ENCODE results near the gene ITPR1.
"Not testable (repeated sequence)": the region's sequence is repeated elsewhere in the genome, so short reads cannot be mapped to it uniquely, and the experiment has no call there.

Gene ITPR1

GRCh38 chr3:4570840-4571621 lies 77.9 kb downstream of the ITPR1 start:
- no peak for DNase-seq (ENCODE audit: low read depth in 2 of 2)

GRCh38 chr3:4571690-4572334 lies 78.7 kb downstream of the ITPR1 start:
- no peak for DNase-seq (ENCODE audit: low read depth in 2 of 2)

GRCh38 chr3:4573153-4573552 lies 80.0 kb downstream of the ITPR1 start:
- no peak for DNase-seq (ENCODE audit: low read depth in 2 of 2)

- no peak for DNase-seq (ENCODE audit: low read depth in 2 of 2)
Measured at GRCh38 chr3:4574426-4574965, 81.3 kb downstream of the ITPR1 start.

- no peak for DNase-seq (ENCODE audit: low read depth in 2 of 2)
Measured at GRCh38 chr3:4575381-4575780, 82.2 kb downstream of the ITPR1 start.

- no peak for DNase-seq (ENCODE audit: low read depth in 2 of 2)
Measured at GRCh38 chr3:4577721-4578120, 84.6 kb downstream of the ITPR1 start.

- DNase-seq (ENCODE audit: low read depth in 2 of 2), result no peak
Measured at GRCh38 chr3:4580346-4581123, 87.4 kb downstream of the ITPR1 start.

- no peak for DNase-seq (ENCODE audit: low read depth in 2 of 2)
Measured at GRCh38 chr3:4581124-4581424, 87.9 kb downstream of the ITPR1 start.

GRCh38 chr3:4581498-4581897 lies 88.3 kb downstream of the ITPR1 start:
- no peak for DNase-seq (ENCODE audit: low read depth in 2 of 2)

GRCh38 chr3:4581920-4582611 lies 88.9 kb downstream of the ITPR1 start:
- DNase-seq (ENCODE audit: low read depth in 2 of 2), result no peak

GRCh38 chr3:4582624-4583023 lies 89.5 kb downstream of the ITPR1 start:
- no peak for DNase-seq (ENCODE audit: low read depth in 2 of 2)

GRCh38 chr3:4583416-4583815 lies 90.3 kb downstream of the ITPR1 start:
- DNase-seq (ENCODE audit: low read depth in 2 of 2), result no peak

- DNase-seq (ENCODE audit: low read depth in 2 of 2), result no peak
Measured at GRCh38 chr3:4584456-4585249, 91.5 kb downstream of the ITPR1 start.

GRCh38 chr3:4586381-4586780 lies 93.2 kb downstream of the ITPR1 start:
- DNase-seq (ENCODE audit: low read depth in 2 of 2), result no peak

- no peak for DNase-seq (ENCODE audit: low read depth in 2 of 2)
Measured at GRCh38 chr3:4587061-4587837, 94.1 kb downstream of the ITPR1 start.

GRCh38 chr3:4587838-4588105 lies 94.6 kb downstream of the ITPR1 start:
- DNase-seq (ENCODE audit: low read depth in 2 of 2), result no peak

GRCh38 chr3:4588466-4588865 lies 95.3 kb downstream of the ITPR1 start:
- DNase-seq (ENCODE audit: low read depth in 2 of 2), result no peak

GRCh38 chr3:4589475-4590097 lies 96.4 kb downstream of the ITPR1 start:
- no peak for DNase-seq (ENCODE audit: low read depth in 2 of 2)

- DNase-seq (ENCODE audit: low read depth in 2 of 2), result not testable (repeated sequence)
Measured at GRCh38 chr3:4590849-4591248, 97.7 kb downstream of the ITPR1 start.

GRCh38 chr3:4591669-4592068 lies 98.5 kb downstream of the ITPR1 start:
- DNase-seq (ENCODE audit: low read depth in 2 of 2), result no peak

All from activated CD8-positive, alpha-beta memory T cell treated with anti-CD3 and anti-CD28 coated beads for 4 hours (primary cell).